Gastrocnemius medialis (tissue), 4 donors: ENCODE results near the gene BBS9. TPM values are rescaled to one million over a fixed set of nuclear protein-coding genes. Genes with fewer than 3 reads are reported as not detected.

Source experiments
- ATAC-seq, 2 donors: fragments of 150-250 bp; one replicate each; pipeline ENCODE4 v1.9.1; 2016
- DNase-seq, 2 donors: peaks; one replicate each; pipeline ENCODE4 v3.0.0-alpha.2; 2019
- H3K27ac ChIP-seq, 4 donors: fragments of 200-600 bp; sonication (generic); 1 replicate in 1 of 4; 2 replicates in 3 of 4; pipeline ENCODE4 v1.5.1; 2016 to 2018; ENCODE audit warnings: mild to moderate bottlenecking in 2 of 4, moderate library complexity in 1 of 4
- H3K27me3 ChIP-seq, 3 donors: fragments of 200-600 bp; sonication (generic) in 2 of 3; 1 replicate in 1 of 3; 2 replicates in 2 of 3; pipeline versions ENCODE4 v1.5.1 to v1.6.0; 2016 to 2019; ENCODE audit warnings: mild to moderate bottlenecking in 1 of 3, moderate library complexity in 1 of 3
- H3K36me3 ChIP-seq, 2 donors: fragments of 200-600 bp; sonication (generic) in 1 of 2; one replicate each; pipeline ENCODE4 v1.5.1; 2017 to 2018
- H3K4me1 ChIP-seq, 2 donors: fragments of 200-600 bp; sonication (generic) in 1 of 2; one replicate each; pipeline ENCODE4 v1.5.1; 2016 to 2017; ENCODE audit warnings: mild to moderate bottlenecking in 2 of 2
- H3K4me3 ChIP-seq, 4 donors: fragments of 200-600 bp; sonication (generic) in 3 of 4; 1 replicate in 1 of 4; 2 replicates in 3 of 4; pipeline ENCODE4 v1.5.1; 2016 to 2019; ENCODE audit warnings: mild to moderate bottlenecking in 2 of 4
- H3K9me3 ChIP-seq, 3 donors: fragments of 200-600 bp; sonication (generic) in 2 of 3; 1 replicate in 1 of 3; 2 replicates in 2 of 3; pipeline ENCODE4 v1.5.1; 2016 to 2019
- POLR2A ChIP-seq, 2 donors: fragments of 450-650 bp; IDR thresholded peaks; one replicate each; pipeline ENCODE4 v1.6.1; 2017; ENCODE audit warnings: antibody characterized with exemption in 2 of 2, mild to moderate bottlenecking in 2 of 2, moderate library complexity in 2 of 2
- in situ Hi-C, 4 donors: fragments of 200-750 bp; cut with MboI; loops; one replicate each; pipeline versions ENCODE4 v1.15.0 to v1.8.0; 2017; ENCODE audit warnings: low sequenced_read_pairs in 4 of 4
- intact Hi-C: fragments of 100-400 bp; cut with DNase I; formaldehyde crosslinking; loops from one replicate; pipeline ENCODE4 v1.15.1; 2023; ENCODE audit warnings: low total_unique reads
- total RNA-seq, 4 donors: library from RNA; depleted of rRNA; stranded (reverse); fragments of >200 nt; gene quantifications; one replicate each; pipeline versions ENCODE4 v1.1.0 to v1.2.3, GENCODE V29; 2016
- TF ChIP-seq, protein P1 (sequence below), 5 experiments: fragments of 450-650 bp in 3 of 5; fragments of 200-600 bp in 2 of 5; sonication (generic) in 2 of 5; IDR thresholded peaks in 4 of 5; conservative IDR thresholded peaks in 1 of 5; 1 replicate in 4 of 5; 2 replicates in 1 of 5; pipeline ENCODE4 v1.5.1; 2016 to 2019; ENCODE audit warnings: antibody characterized with exemption in 5 of 5, mild to moderate bottlenecking in 3 of 5, moderate library complexity in 3 of 5

Gene BBS9
- total RNA-seq, 4 donors from 2014 or later, result 3.5 to 6.5 (median 5.4) TPM

DNA sequence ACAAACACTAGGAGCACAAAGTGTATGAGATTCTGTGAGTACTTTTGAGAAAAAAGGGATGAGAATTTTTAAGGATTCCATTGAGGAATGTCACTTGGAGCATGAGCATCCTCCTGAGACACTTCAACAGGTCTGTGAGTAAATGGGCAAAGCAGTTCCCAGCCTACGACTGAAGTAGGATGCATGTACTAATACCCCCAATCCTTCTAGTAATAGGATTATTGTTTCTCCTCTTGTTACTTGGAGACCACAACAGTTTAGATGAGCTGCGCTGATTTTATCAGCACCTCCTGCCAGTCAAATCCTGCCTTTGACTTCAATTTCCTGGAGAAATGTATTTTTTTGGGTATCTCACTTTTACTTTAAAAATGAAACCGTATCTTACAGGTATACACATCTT, 820 bp downstream of the BBS9 start:
- no peaks in the 10 kb centered on the region for H3K9me3 ChIP-seq
- no peak for DNase-seq
- intact Hi-C loops, result no loop called here
- H3K27me3 ChIP-seq, result no peaks in the 10 kb centered on the region
- H3K4me3 ChIP-seq, result peak overlapping the region; percentile 78 to 96 (median 86)
- ATAC-seq, result no peak
- peaks cover 15 to 21% of the 10 kb centered on the region in 2 donors for H3K4me1 ChIP-seq
- in situ Hi-C loops, result loop anchor here in 1 of 4 donors (25.0 kb wide), 1 partner anchor 643 kb away; the partner anchor contains the start of genes AVL9 and LSM5
- TF ChIP-seq POLR2A (IDR thresholded peaks at IDR 0.05), result no peak
- TF ChIP-seq, protein P1, sequence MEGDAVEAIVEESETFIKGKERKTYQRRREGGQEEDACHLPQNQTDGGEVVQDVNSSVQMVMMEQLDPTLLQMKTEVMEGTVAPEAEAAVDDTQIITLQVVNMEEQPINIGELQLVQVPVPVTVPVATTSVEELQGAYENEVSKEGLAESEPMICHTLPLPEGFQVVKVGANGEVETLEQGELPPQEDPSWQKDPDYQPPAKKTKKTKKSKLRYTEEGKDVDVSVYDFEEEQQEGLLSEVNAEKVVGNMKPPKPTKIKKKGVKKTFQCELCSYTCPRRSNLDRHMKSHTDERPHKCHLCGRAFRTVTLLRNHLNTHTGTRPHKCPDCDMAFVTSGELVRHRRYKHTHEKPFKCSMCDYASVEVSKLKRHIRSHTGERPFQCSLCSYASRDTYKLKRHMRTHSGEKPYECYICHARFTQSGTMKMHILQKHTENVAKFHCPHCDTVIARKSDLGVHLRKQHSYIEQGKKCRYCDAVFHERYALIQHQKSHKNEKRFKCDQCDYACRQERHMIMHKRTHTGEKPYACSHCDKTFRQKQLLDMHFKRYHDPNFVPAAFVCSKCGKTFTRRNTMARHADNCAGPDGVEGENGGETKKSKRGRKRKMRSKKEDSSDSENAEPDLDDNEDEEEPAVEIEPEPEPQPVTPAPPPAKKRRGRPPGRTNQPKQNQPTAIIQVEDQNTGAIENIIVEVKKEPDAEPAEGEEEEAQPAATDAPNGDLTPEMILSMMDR (IDR thresholded peaks at IDR 0.05 in 4 of 5, conservative IDR thresholded peaks at IDR 0.05 in 1 of 5), result no peak
- no peaks in the 10 kb centered on the region for H3K36me3 ChIP-seq
- H3K27ac ChIP-seq, result no peak overlapping the region

DNA sequence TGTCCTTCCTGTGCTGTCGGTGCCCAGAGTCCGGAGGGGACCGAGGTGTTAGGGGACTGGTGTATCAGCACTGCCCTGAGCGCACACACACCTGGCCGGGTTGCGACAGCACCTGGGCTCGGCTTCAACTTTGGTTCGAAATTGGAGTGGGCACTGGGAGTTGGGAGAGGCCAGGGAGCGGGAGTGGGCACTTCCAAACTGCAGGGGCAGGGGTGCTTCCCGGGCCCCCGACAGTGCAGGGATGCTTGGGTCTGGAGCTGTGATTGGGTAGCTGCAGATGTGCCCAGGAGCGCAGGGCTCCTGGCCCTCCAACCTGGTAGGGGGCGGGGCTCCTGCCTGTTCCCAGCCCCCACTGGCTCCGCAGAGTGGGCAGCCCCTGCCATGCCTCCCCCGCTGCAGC, 7.7 kb downstream of the BBS9 start:
- no peak overlapping the region for H3K27ac ChIP-seq
- H3K27me3 ChIP-seq, result no peaks in the 10 kb centered on the region
- no peaks in the 10 kb centered on the region for H3K9me3 ChIP-seq
- intact Hi-C loops (no loop called here), in situ Hi-C loops (loop anchor here in 1 of 4 donors (25.0 kb wide), 1 partner anchor 650 kb away; the partner anchor contains the start of genes AVL9 and LSM5)
- H3K4me1 ChIP-seq, result no peaks in the 10 kb centered on the region
- TF ChIP-seq, protein P1 (IDR thresholded peaks at IDR 0.05 in 4 of 5, conservative IDR thresholded peaks at IDR 0.05 in 1 of 5), result no peak
- TF ChIP-seq POLR2A (IDR thresholded peaks at IDR 0.05), result no peak
- no peak overlapping the region for H3K4me3 ChIP-seq
- DNase-seq, result no peak
- no peak for ATAC-seq
- H3K36me3 ChIP-seq, result no peaks in the 10 kb centered on the region

DNA sequence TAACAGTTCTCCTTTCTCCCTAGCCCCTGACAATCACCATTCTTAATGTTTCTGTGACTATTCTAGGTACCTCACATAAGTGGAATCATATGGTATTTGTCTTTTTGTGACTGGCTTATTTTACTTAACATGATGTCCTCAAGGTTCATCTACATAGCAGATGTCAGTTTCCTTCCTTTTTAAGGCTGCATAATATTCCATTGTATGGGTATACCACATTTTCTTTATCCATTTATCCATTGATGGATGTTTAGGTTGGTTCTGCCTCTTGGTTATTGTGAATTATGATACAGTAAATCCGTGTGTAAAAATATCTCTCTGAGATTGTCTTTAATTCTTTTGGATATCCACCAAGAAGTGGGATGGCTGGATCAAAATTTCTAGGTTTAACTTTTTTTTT, 13.2 kb downstream of the BBS9 start:
- TF ChIP-seq, protein P1 (IDR thresholded peaks at IDR 0.05 in 4 of 5, conservative IDR thresholded peaks at IDR 0.05 in 1 of 5), result no peak
- TF ChIP-seq POLR2A (IDR thresholded peaks at IDR 0.05), result no peak

DNA sequence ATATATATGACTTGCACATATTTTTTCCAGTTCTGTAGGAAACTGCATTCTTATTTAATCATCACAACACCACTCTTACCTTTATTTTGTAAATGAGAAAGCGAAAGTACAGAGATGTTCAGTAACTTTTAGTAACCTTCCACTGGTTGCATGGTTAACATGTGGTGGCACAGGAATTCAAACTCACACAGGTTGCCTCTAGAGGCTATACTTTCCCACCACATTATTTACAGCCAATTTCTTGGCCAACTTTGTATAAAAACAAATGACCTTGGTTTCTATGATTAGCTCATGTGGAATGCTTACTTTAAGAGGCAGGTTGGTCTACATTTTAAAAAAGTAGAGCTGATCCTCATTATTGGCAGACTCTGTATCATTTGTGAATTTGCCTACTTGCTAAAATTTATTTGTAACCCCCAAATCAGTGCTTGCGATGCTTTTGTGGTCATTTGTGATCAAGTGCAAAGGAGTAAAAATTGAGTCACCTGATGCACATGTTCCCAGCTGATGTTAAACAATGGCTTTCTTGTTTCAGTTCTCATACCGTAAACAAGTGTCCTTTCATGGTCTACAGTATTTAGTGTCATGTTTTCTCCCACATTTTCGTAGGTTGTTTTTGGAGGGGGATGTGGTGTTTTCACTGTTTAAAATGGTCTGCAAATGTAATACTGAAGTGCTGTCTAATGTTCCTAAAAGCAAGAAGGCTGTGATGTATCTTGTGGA, 14.8 kb downstream of the BBS9 start:
- Histone ChIP-seq H3K4me1 (peaks cover 0 to 3% of the 10 kb centered on the region in 2 donors), H3K9me3 (no peaks in the 10 kb centered on the region), H3K36me3 (no peaks in the 10 kb centered on the region), H3K27ac (no peak overlapping the region), H3K27me3 (no peaks in the 10 kb centered on the region), H3K4me3 (no peak overlapping the region)
- ATAC-seq (no peak), DNase-seq (no peak)
- TF ChIP-seq, protein P1 (IDR thresholded peaks at IDR 0.05 in 4 of 5, conservative IDR thresholded peaks at IDR 0.05 in 1 of 5), result no peak
- no peak for TF ChIP-seq POLR2A (IDR thresholded peaks at IDR 0.05)
- in situ Hi-C loops, result loop anchor here in 1 of 4 donors (25.0 kb wide), 1 partner anchor 657 kb away; the partner anchor contains the start of genes AVL9 and LSM5
- intact Hi-C loops, result no loop called here

More for the DNA sequence above, 13.2 kb downstream of the BBS9 start:
- no peaks in the 10 kb centered on the region for H3K36me3 ChIP-seq
- in situ Hi-C loops, result loop anchor here in 1 of 4 donors (25.0 kb wide), 1 partner anchor 655 kb away; the partner anchor contains the start of genes AVL9 and LSM5
- no peak for ATAC-seq
- no peak overlapping the region for H3K4me3 ChIP-seq
- no peak overlapping the region for H3K27ac ChIP-seq
- intact Hi-C loops, result no loop called here
- peaks cover 0 to 3% of the 10 kb centered on the region in 2 donors for H3K4me1 ChIP-seq
- DNase-seq, result no peak
- no peaks in the 10 kb centered on the region for H3K27me3 ChIP-seq
- H3K9me3 ChIP-seq, result no peaks in the 10 kb centered on the region
